ES-I3 (cell line): ENCODE data around the gene NOX4.

ENCODE experiments used
- H3K36me3 ChIP-seq: 2 replicates; pipeline ENCODE4 v1.6.1; 2013; ENCODE audit warnings: mild to moderate bottlenecking, low read length, control low read depth, moderate library complexity; ENCODE audit not compliant: insufficient read depth
- H3K4me1 ChIP-seq: 2 replicates; pipeline ENCODE4 v1.6.1; 2013; ENCODE audit warnings: mild to moderate bottlenecking, control low read depth, low read length; ENCODE audit not compliant: insufficient read depth
- H3K9ac ChIP-seq: 2 replicates; pipeline ENCODE4 v1.6.1; 2013; ENCODE audit warnings: low read depth, mild to moderate bottlenecking, low read length, moderate library complexity
- H3K9me3 ChIP-seq: 2 replicates; pipeline ENCODE4 v1.6.1; 2013; ENCODE audit warnings: mild to moderate bottlenecking, low read length, moderate library complexity; ENCODE audit not compliant: control insufficient read depth, insufficient read depth

The NOX4 gene

DNA sequence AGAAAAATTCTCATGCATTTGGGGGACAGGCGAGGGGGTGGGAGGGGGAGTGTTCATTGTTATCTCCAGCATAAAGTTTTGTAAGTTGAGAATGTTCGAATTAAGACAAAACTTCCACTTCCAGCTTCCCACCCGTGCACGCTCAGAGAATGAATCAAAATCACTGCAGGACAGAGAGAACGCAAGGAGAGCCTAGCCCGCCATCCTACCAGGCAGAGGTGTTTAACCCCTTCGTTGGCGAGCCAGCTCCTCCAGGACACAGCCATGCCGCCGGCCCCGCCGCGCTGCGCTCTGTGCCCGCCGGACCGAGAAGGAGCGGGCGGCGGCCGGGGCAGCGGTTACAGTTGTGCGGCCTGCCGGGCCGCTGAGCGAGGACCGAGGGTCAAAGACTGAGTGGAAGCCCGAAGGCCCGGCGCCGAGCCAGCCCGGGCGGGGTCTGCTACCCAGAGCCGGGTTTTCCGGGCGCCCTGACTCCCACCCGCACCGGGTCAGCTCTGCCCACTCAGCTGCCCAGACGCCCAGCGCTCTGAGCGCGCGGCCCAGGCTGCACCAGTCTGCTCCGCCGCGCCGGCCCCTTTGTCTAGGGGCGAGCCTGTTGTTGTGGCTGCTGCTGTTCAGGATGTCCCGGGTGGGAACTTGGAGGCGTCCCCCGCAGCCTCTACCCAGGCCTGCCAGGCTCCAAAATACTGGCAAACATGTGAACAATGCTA lies at the start of gene NOX4:
NOX4 (minus strand) TSS at position 395 of the 710 bp plus-strand sequence; CDS start at position 266, 129 bp downstream.
- H3K9me3 ChIP-seq = no peaks in the 10 kb centered on the region
- peaks cover 14% of the 10 kb centered on the region for H3K4me1 ChIP-seq
- H3K36me3 ChIP-seq = no peaks in the 10 kb centered on the region
- peak within 1 kb of the TSS; percentile 76 for H3K9ac ChIP-seq

DNA sequence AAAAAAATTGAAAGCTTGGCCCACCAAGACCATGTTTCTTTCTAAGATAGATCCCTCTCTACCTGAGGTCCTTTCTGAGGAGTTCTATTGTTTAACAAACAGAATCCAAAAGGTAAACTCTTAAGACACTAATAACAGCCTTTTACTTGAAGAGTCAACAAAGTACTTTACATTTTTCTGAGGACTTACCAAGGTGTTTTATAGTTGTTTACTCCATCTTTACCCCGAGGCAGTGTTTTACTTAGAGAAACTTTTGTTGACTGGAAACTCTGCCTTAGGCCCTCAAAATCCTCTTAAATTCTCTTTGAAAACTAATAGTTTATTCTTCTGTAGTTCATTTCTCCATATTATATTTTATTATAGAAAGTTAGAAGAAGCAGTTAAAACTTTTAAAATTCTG lies 49.7 kb upstream of the NOX4 start:
- Histone ChIP-seq H3K4me1 (no peaks in the 10 kb centered on the region), H3K9ac (no peak overlapping the region), H3K36me3 (no peaks in the 10 kb centered on the region), H3K9me3 (no peaks in the 10 kb centered on the region)

DNA sequence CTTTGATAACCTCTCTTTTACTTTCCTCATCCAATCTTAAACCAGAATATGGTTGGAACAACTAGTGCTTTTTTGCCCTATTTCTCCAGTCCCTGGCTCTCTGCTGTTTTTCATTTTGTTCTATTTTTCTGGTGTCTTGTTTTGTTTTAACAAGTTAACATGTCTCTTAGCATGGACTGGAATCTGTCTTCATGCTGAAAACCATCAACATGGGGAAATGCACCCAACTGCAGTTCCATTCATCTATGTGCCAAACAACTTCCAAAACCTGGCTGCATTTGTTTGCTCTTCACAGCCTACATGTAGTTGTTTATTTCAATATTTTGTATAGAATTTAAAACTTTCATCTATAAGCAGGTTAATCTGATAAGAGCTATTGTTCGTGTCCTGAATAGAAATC lies 46.8 kb upstream of the NOX4 start:
- Histone ChIP-seq H3K36me3 (no peaks in the 10 kb centered on the region), H3K4me1 (no peaks in the 10 kb centered on the region; the same call in 1 of the 2 replicates), H3K9me3 (no peaks in the 10 kb centered on the region), H3K9ac (no peak overlapping the region)

DNA sequence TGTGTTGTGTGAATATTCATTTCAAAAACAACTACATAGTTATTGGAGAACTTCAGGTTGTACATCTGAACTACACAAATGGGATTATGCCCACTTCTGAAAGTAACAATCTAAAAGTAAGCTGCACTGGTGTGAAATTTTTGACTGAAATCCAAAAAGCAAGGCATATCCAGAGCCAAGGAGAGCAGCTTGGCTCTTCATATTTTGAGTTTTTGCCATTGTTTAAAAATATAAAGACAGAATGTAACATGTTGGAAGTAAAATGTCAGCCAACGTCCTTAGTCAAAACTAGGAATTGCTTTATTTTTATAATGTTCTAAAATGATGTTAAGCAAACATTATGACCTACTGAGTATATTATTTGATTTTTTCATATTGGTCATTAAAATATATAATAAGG lies 45.8 kb upstream of the NOX4 start:
- Histone ChIP-seq H3K36me3 (no peaks in the 10 kb centered on the region), H3K9me3 (no peaks in the 10 kb centered on the region), H3K4me1 (no peaks in the 10 kb centered on the region; the same call in 1 of the 2 replicates), H3K9ac (no peak overlapping the region)

DNA sequence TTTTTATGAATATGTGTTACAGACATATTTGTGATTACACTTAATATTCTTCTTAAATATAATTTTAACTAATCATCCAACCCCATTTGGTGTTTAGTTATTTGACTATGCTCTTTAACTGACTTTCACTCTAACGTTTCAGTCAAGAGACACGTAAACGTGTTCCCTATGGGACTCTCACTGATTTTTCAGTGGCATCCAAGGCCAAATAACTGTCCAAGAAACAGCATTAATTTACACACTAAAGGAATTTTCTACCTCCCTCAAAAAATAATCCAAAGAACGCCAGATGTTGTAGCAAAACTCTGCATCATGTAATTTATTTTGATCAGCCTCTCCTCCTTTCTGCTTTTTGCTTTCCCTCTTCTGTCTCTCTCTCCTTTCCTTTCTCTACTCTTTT lies 44.0 kb upstream of the NOX4 start:
- Histone ChIP-seq H3K36me3 (no peaks in the 10 kb centered on the region), H3K9me3 (no peaks in the 10 kb centered on the region), H3K4me1 (no peaks in the 10 kb centered on the region; the same call in 1 of the 2 replicates), H3K9ac (no peak overlapping the region)

DNA sequence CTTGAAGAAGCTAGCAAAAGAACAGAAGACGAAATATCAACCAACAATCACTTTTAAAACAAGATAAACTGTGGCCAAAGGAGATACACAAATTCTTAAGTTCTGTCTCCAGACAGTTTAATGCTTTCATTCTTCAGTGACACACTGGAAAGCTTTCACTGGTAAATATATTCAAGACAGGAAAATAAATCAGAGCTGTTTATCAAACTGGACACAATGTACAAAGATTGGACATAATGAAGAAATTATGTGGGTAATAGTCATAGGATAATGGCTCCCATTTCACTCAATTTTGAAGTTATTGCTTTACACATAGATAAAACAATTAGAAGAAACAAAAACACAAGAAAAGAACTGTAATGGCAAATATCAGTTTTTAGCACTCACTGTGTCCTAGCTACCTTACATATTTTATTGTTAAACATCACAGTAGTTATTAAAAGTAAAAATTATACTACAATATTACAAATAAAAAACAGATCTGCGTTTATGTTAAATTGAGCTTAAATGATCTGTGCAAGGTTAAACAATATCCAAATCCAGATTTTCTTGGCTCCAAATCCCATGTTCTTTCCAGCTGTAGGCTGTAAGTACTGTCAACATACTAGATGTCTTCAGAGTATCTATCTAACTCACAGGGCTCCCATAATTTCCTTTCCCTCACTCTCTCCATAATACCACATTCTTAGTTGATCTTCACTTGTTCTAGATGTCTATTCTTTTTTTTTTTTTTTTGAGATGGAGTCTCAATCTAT lies 38.6 kb upstream of the NOX4 start:
- H3K4me1 ChIP-seq = no peaks in the 10 kb centered on the region; the same call in 1 of the 2 replicates
- H3K9me3 ChIP-seq = peaks cover 2% of the 10 kb centered on the region; the same call in 1 of the 2 replicates
- H3K36me3 ChIP-seq = no peaks in the 10 kb centered on the region
- H3K9ac ChIP-seq = no peak overlapping the region

DNA sequence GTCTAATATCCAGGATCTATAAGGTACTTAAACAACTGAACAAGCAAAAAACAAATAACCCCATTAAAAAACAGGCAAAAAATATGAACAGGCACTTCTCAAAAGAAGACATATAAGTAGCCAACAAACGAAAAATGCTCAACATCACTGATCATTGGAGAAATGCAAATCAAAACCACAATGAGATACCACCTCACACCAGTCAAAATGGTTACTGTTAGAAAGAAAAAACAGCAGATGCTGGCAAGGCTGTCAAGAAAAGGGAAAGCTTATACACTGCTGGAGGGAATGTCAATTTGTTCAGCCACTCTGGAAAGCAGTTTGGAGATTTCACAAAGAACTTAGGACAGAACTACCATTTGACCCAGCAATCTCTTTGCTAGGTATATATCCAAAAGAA lies 30.6 kb upstream of the NOX4 start:
- H3K9me3 ChIP-seq = no peaks in the 10 kb centered on the region; the same call in 1 of the 2 replicates
- no peak overlapping the region for H3K9ac ChIP-seq
- H3K4me1 ChIP-seq = no peaks in the 10 kb centered on the region
- no peaks in the 10 kb centered on the region for H3K36me3 ChIP-seq

DNA sequence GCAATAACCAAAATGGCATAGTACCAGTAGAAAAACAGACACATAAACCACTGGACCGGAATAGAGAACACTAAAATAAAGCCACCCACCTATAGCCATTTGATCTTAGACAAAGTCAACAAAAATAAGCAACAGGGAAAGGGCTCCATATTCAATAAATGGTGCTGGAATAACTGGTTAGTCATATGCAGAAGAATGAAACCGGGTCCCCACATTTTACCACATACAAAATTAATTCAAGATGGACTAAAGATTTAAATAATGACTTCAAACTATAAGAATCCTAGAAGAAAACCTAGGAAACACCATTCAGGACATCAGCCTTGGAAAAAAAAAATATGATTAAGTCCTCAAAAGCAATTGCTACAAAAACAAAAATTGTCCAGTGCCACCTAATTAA lies 30.1 kb upstream of the NOX4 start:
- H3K4me1 ChIP-seq = no peaks in the 10 kb centered on the region

DNA sequence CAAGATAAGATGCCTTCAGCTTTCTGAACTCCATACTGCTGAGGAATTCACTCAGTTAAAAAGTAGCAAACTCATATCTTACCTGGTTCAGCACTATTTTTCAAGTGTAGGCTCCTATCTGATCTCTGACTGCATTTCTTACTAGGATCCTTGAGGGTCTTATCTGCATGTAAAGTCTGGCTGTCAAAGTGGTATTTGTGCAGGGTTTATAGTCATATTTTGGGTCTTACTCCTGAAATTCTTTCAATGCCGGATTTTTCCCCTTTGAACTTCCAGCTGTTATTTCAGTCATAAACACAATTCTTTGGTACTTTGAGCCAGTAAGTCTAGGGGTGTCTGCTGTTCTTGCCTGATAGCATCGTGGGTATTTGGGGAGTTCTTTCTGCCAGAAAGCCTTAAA lies 25.3 kb upstream of the NOX4 start:
- Histone ChIP-seq H3K4me1 (no peaks in the 10 kb centered on the region), H3K36me3 (no peaks in the 10 kb centered on the region), H3K9me3 (no peaks in the 10 kb centered on the region), H3K9ac (no peak overlapping the region)

More for the DNA sequence above, 30.1 kb upstream of the NOX4 start:
- Histone ChIP-seq H3K9me3 (no peaks in the 10 kb centered on the region; the same call in 1 of the 2 replicates), H3K36me3 (no peaks in the 10 kb centered on the region), H3K9ac (no peak overlapping the region)

DNA sequence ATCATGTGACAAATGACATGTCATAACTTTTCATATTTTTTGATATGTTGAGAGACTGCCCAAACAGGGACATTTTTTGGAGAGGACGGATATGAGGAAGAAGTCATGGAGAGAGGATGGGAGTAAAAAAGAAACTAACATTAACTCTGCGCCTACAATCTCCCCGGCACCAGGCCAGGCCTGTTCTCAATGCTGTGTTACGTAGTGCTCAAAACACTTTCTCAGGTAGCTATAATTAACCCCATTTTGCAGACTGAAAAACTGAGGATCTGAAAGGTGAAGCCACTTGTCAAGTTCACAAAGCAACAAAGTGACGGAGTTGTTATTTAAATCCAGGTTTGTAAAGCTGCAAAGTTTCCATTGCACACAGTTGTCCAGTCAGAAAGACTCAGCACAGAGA lies 17.4 kb upstream of the NOX4 start:
- Histone ChIP-seq H3K36me3 (no peaks in the 10 kb centered on the region), H3K9ac (no peak overlapping the region), H3K9me3 (no peaks in the 10 kb centered on the region), H3K4me1 (no peaks in the 10 kb centered on the region)

DNA sequence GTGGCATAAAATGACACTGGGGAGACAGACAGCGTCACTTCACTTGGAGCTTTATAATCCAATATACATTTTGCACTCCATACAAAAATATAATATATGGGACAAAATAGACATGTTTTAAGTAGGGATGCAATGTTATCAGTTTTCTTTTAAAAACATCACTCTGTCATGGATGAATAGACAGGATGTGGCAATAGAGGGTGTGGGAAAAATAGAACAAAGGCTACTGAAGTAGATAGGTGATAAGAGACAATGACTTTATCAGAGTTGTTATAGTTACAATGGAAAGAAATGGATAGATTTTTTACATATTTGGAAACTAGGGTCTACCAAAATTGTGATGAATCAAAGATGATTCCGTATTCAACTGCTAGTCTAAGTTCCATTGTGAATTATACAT lies 13.1 kb upstream of the NOX4 start:
- no peaks in the 10 kb centered on the region for H3K9me3 ChIP-seq
- no peak overlapping the region for H3K9ac ChIP-seq
- H3K4me1 ChIP-seq = peaks cover 12% of the 10 kb centered on the region
- no peaks in the 10 kb centered on the region for H3K36me3 ChIP-seq

DNA sequence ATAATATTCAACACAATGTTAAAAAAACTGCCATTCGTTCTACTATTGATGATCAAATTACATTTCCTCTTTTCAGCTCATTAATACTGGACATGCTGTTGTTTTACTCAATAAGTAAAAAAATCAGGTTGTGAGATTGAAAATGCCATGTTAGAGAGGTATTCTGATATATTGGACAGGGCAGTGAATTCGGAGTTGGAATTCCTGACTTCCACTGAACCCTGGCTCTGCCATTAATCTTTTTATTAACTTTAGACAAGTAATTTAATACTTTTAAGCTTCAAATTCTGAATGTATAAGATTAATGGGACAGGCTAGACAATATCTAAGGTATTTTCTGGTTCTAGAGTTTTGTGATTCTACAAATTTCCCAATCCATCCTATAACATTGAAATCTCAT lies 12.2 kb upstream of the NOX4 start:
- Histone ChIP-seq H3K36me3 (no peaks in the 10 kb centered on the region), H3K4me1 (peaks cover 12% of the 10 kb centered on the region), H3K9ac (no peak overlapping the region), H3K9me3 (no peaks in the 10 kb centered on the region)

DNA sequence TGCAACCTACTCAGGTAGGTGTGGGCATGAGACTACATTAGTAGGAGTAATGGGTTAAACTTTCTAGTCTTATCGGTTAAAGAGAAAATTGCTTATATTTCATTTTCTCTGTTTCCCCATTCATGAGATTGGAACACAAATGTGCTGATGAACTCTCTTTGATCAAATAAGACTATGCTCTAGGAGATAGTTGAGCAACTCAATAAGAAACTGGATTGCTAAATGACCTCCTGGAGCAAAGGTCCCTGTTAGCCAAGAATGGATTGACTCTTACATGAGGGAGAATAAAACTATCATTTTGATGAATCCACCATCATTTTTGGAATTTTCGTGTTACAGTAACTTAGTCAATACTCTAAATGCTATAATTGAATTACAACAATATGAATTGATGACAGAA lies 11.1 kb upstream of the NOX4 start:
- no peaks in the 10 kb centered on the region for H3K9me3 ChIP-seq
- no peaks in the 10 kb centered on the region for H3K36me3 ChIP-seq
- H3K9ac ChIP-seq = no peak overlapping the region
- peaks cover 12% of the 10 kb centered on the region for H3K4me1 ChIP-seq

DNA sequence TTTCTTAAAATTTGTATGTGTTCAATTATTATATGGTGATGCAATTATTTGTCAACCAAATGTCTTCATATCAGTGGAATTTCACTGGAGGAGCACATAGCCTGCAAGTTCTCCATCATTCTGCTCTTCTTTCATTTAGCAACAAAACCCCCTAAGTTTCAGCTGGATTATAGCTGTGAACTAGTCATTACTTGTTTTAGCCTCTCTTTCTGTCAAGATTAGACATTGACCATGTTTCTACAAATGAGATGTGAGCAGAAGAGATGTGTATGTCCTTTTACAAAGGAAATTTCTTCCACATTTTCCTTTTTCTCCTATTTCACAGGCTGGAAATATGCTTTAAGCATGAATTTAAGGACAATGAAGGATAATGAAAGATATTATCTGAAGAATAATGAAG lies 9.2 kb upstream of the NOX4 start:
- H3K9me3 ChIP-seq = no peaks in the 10 kb centered on the region
- H3K36me3 ChIP-seq = no peaks in the 10 kb centered on the region
- peaks cover 20% of the 10 kb centered on the region for H3K4me1 ChIP-seq
- H3K9ac ChIP-seq = no peak overlapping the region

DNA sequence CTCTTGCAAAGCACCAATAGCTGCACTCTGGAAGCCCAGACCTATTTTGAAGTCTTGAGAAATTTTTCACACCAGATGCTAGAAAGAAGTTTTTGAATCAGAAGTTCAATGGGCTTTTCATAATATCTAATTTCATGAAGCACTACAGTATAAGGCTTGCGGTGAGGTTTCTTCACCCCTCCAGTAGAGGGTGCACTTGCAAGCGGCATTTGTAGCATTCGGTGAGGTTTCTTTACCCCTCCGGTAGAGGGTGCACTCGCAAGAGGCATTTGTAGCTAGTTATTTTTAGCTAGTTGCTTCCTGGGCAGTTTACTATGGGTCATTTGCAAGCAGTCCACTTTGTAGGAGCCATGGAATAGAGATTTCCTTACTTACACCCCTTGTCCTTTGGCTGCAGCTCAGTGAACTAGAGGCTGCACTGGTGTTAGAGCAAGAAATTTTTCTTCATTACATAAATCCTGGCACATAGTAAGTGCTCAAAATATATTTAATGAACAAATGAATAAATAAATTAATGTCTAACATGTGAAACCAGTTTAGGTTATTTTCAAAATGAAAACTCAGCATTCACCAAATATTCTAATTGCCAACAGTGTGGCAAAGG lies 7.8 kb upstream of the NOX4 start:
- H3K4me1 ChIP-seq = peaks cover 24% of the 10 kb centered on the region
- no peak overlapping the region for H3K9ac ChIP-seq
- H3K9me3 ChIP-seq = no peaks in the 10 kb centered on the region
- H3K36me3 ChIP-seq = no peaks in the 10 kb centered on the region
